ENCODE results near the gene SIRT5.

Gene SIRT5

GRCh38 chr6:13538084-13538483 is 36.3 kb upstream of the SIRT5 start:
- H3K27me3 Mint-ChIP-seq: peaks cover 3% of the 10 kb centered on the region
- no peak overlapping the region for H3K4me3 Mint-ChIP-seq
- H3K27ac Mint-ChIP-seq: no peak overlapping the region
- H3K36me3 Mint-ChIP-seq (ENCODE audit: low read depth): no peaks in the 10 kb centered on the region
- H3K4me1 Mint-ChIP-seq (ENCODE audit: low read depth): no peaks in the 10 kb centered on the region
- no peaks in the 10 kb centered on the region for H3K9me3 Mint-ChIP-seq
- intact Hi-C loops (cut with micrococcal nuclease): loop anchor here (1.0 kb wide), 1 partner anchor 202 kb away; no protein-coding TSS in a partner anchor

- no peaks in the 10 kb centered on the region for H3K9me3 Mint-ChIP-seq
- H3K27me3 Mint-ChIP-seq: peaks cover 3% of the 10 kb centered on the region
- H3K36me3 Mint-ChIP-seq (ENCODE audit: low read depth): no peaks in the 10 kb centered on the region
- no peak overlapping the region for H3K27ac Mint-ChIP-seq
- no peaks in the 10 kb centered on the region for H3K4me1 Mint-ChIP-seq (ENCODE audit: low read depth)
- intact Hi-C loops (cut with micrococcal nuclease): loop anchor here (1.0 kb wide), 1 partner anchor 202 kb away; no protein-coding TSS in a partner anchor
- H3K4me3 Mint-ChIP-seq: no peak overlapping the region
These were observed 35.8 kb upstream of the SIRT5 start for GRCh38 chr6:13538600-13538999.

- Mint-ChIP-seq H3K9me3 (no peaks in the 10 kb centered on the region), H3K36me3 (ENCODE audit: low read depth) (no peaks in the 10 kb centered on the region), H3K27me3 (peaks cover under 1% of the 10 kb centered on the region), H3K27ac (no peak overlapping the region), H3K4me1 (ENCODE audit: low read depth) (no peaks in the 10 kb centered on the region), H3K4me3 (no peak overlapping the region)
- intact Hi-C loops (cut with micrococcal nuclease): no loop called here
These were observed 34.8 kb upstream of the SIRT5 start for GRCh38 chr6:13539572-13539971.

- Mint-ChIP-seq H3K9me3 (no peaks in the 10 kb centered on the region), H3K36me3 (ENCODE audit: low read depth) (no peaks in the 10 kb centered on the region), H3K4me1 (ENCODE audit: low read depth) (no peaks in the 10 kb centered on the region), H3K4me3 (no peak overlapping the region), H3K27me3 (no peaks in the 10 kb centered on the region), H3K27ac (no peak overlapping the region)
- intact Hi-C loops (cut with micrococcal nuclease): no loop called here
These were observed 32.9 kb upstream of the SIRT5 start for GRCh38 chr6:13541496-13541895.

GRCh38 chr6:13544454-13545186 is 29.8 kb upstream of the SIRT5 start:
- Mint-ChIP-seq H3K4me1 (ENCODE audit: low read depth) (peaks cover 8% of the 10 kb centered on the region), H3K36me3 (ENCODE audit: low read depth) (no peaks in the 10 kb centered on the region), H3K27me3 (no peaks in the 10 kb centered on the region), H3K9me3 (peaks cover 10% of the 10 kb centered on the region), H3K27ac (no peak overlapping the region), H3K4me3 (no peak overlapping the region)
- intact Hi-C loops (cut with micrococcal nuclease): no loop called here

GRCh38 chr6:13545885-13546284 is 28.5 kb upstream of the SIRT5 start:
- Mint-ChIP-seq H3K36me3 (ENCODE audit: low read depth) (no peaks in the 10 kb centered on the region), H3K27me3 (no peaks in the 10 kb centered on the region), H3K4me3 (no peak overlapping the region), H3K4me1 (ENCODE audit: low read depth) (peaks cover 8% of the 10 kb centered on the region), H3K9me3 (peaks cover 11% of the 10 kb centered on the region), H3K27ac (no peak overlapping the region)
- intact Hi-C loops (cut with micrococcal nuclease): no loop called here

- peak overlapping the region; percentile 40 for H3K27ac Mint-ChIP-seq
- H3K4me1 Mint-ChIP-seq (ENCODE audit: low read depth): peaks cover 8% of the 10 kb centered on the region
- peaks cover 11% of the 10 kb centered on the region for H3K9me3 Mint-ChIP-seq
- intact Hi-C loops (cut with micrococcal nuclease): no loop called here
- no peaks in the 10 kb centered on the region for H3K27me3 Mint-ChIP-seq
- no peaks in the 10 kb centered on the region for H3K36me3 Mint-ChIP-seq (ENCODE audit: low read depth)
- no peak overlapping the region for H3K4me3 Mint-ChIP-seq
These were observed 25.7 kb upstream of the SIRT5 start for GRCh38 chr6:13548500-13549210.

- H3K36me3 Mint-ChIP-seq (ENCODE audit: low read depth): no peaks in the 10 kb centered on the region
- peaks cover 11% of the 10 kb centered on the region for H3K9me3 Mint-ChIP-seq
- intact Hi-C loops (cut with micrococcal nuclease): no loop called here
- H3K27me3 Mint-ChIP-seq: peaks cover 4% of the 10 kb centered on the region
- H3K4me3 Mint-ChIP-seq: no peak overlapping the region
- H3K4me1 Mint-ChIP-seq (ENCODE audit: low read depth): peaks cover 13% of the 10 kb centered on the region
- H3K27ac Mint-ChIP-seq: no peak overlapping the region
These were observed 23.7 kb upstream of the SIRT5 start for GRCh38 chr6:13550656-13551055.

GRCh38 chr6:13553646-13554045 is 20.8 kb upstream of the SIRT5 start:
- Mint-ChIP-seq H3K4me3 (no peak overlapping the region), H3K27ac (no peak overlapping the region), H3K27me3 (peaks cover 4% of the 10 kb centered on the region), H3K9me3 (peaks cover 11% of the 10 kb centered on the region), H3K4me1 (ENCODE audit: low read depth) (peaks cover 9% of the 10 kb centered on the region), H3K36me3 (ENCODE audit: low read depth) (no peaks in the 10 kb centered on the region)
- intact Hi-C loops (cut with micrococcal nuclease): no loop called here

- Mint-ChIP-seq H3K27me3 (peaks cover 4% of the 10 kb centered on the region), H3K4me3 (no peak overlapping the region), H3K4me1 (ENCODE audit: low read depth) (peaks cover 10% of the 10 kb centered on the region), H3K36me3 (ENCODE audit: low read depth) (no peaks in the 10 kb centered on the region), H3K27ac (no peak overlapping the region), H3K9me3 (no peaks in the 10 kb centered on the region)
- intact Hi-C loops (cut with micrococcal nuclease): no loop called here
These were observed 19.5 kb upstream of the SIRT5 start for GRCh38 chr6:13554929-13555333.

GRCh38 chr6:13557841-13558240 is 16.6 kb upstream of the SIRT5 start:
- Mint-ChIP-seq H3K27me3 (peaks cover 4% of the 10 kb centered on the region), H3K36me3 (ENCODE audit: low read depth) (no peaks in the 10 kb centered on the region), H3K4me1 (ENCODE audit: low read depth) (peaks cover 27% of the 10 kb centered on the region), H3K4me3 (no peak overlapping the region), H3K9me3 (no peaks in the 10 kb centered on the region), H3K27ac (no peak overlapping the region)
- intact Hi-C loops (cut with micrococcal nuclease): no loop called here

GRCh38 chr6:13558718-13559117 is 15.7 kb upstream of the SIRT5 start:
- intact Hi-C loops (cut with micrococcal nuclease): no loop called here
- Mint-ChIP-seq H3K27me3 (peaks cover 4% of the 10 kb centered on the region), H3K4me3 (no peak overlapping the region), H3K4me1 (ENCODE audit: low read depth) (peaks cover 27% of the 10 kb centered on the region), H3K27ac (no peak overlapping the region), H3K36me3 (ENCODE audit: low read depth) (no peaks in the 10 kb centered on the region), H3K9me3 (no peaks in the 10 kb centered on the region)

- H3K27ac Mint-ChIP-seq: peak overlapping the region; percentile 53
- no peaks in the 10 kb centered on the region for H3K36me3 Mint-ChIP-seq (ENCODE audit: low read depth)
- intact Hi-C loops (cut with micrococcal nuclease): no loop called here
- H3K4me3 Mint-ChIP-seq: no peak overlapping the region
- no peaks in the 10 kb centered on the region for H3K9me3 Mint-ChIP-seq
- H3K27me3 Mint-ChIP-seq: peaks cover 4% of the 10 kb centered on the region
- H3K4me1 Mint-ChIP-seq (ENCODE audit: low read depth): peaks cover 27% of the 10 kb centered on the region
These were observed 15.2 kb upstream of the SIRT5 start for GRCh38 chr6:13559251-13559650.

GRCh38 chr6:13559968-13560650 is 14.3 kb upstream of the SIRT5 start:
- Mint-ChIP-seq H3K36me3 (ENCODE audit: low read depth) (no peaks in the 10 kb centered on the region), H3K9me3 (no peaks in the 10 kb centered on the region), H3K4me3 (no peak overlapping the region), H3K27me3 (peaks cover under 1% of the 10 kb centered on the region), H3K27ac (no peak overlapping the region), H3K4me1 (ENCODE audit: low read depth) (peaks cover 24% of the 10 kb centered on the region)
- intact Hi-C loops (cut with micrococcal nuclease): no loop called here

Data from dendritic cell treated with granulocyte-macrophage colony-stimulating factor and Interleukin-4, amounts not matched to agents 40 ng/mL and 50 ng/mL, for 4 days (primary cell).